Kidney (tissue), 14 donors: Measurements from ENCODE around the gene NXPE3. TPM values are rescaled to one million over a fixed set of nuclear protein-coding genes. Genes with fewer than 3 reads are reported as not detected.

Experiments used
- DNase-seq, 5 donors: peaks; one replicate each; pipeline ENCODE4 v3.0.0-alpha.2; 2013 to 2020
- FAIRE-seq: peaks from 2 replicates; lab custom pipeline; 2012; peaks lifted over from hg19 to GRCh38; lab: Jason Lieb, UNC
- H3K27ac ChIP-seq, 2 donors: one replicate each; pipeline ENCODE4 v1.7.0; 2013; ENCODE audit warnings: low read depth in 2 of 2, low read length in 2 of 2, inconsistent platforms in 1 of 2
- H3K27me3 ChIP-seq: one replicate; pipeline ENCODE4 v1.7.1; 2013; ENCODE audit warnings: low read length, inconsistent platforms; ENCODE audit not compliant: control insufficient read depth, insufficient read depth
- H3K36me3 ChIP-seq, 3 donors: one replicate each; pipeline versions ENCODE4 v1.7.0 to v1.7.1; 2013; ENCODE audit warnings: low read length in 3 of 3, control low read depth in 1 of 3, inconsistent platforms in 1 of 3; ENCODE audit not compliant: insufficient read depth in 3 of 3, control insufficient read depth in 2 of 3
- H3K4me1 ChIP-seq, 3 donors: one replicate each; pipeline versions ENCODE4 v1.7.0 to v1.7.1; 2013; ENCODE audit warnings: low read length in 3 of 3, inconsistent platforms in 1 of 3, low read depth in 1 of 3; ENCODE audit not compliant: control insufficient read depth in 2 of 3, insufficient read depth in 2 of 3
- H3K4me3 ChIP-seq, 3 donors: one replicate each; pipeline versions ENCODE4 v1.7.0 to v1.8.1; 2013; ENCODE audit warnings: low read length in 3 of 3, control low read depth in 1 of 3, inconsistent platforms in 1 of 3
- H3K9ac ChIP-seq, 3 donors: one replicate each; pipeline versions ENCODE4 v1.7.0 to v1.7.1; 2013; ENCODE audit warnings: low read length in 3 of 3, control low read depth in 1 of 3, inconsistent platforms in 1 of 3
- H3K9me3 ChIP-seq, 3 donors: one replicate each; pipeline versions ENCODE4 v1.7.0 to v1.7.1; 2013; ENCODE audit warnings: low read length in 3 of 3, control low read depth in 1 of 3, inconsistent platforms in 1 of 3; ENCODE audit not compliant: control insufficient read depth in 2 of 3, insufficient read depth in 1 of 3
- intact Hi-C: fragments of 100-400 bp; cut with DNase I; formaldehyde crosslinking; loops from one replicate; pipeline ENCODE4 v1.11.1; 2022
- polyA plus RNA-seq: library from polyadenylated mRNA; stranded (reverse); fragments of 350-450 nt; fragmentation: Illumina TruSeq; extraction: RNeasy Lipid Tissue Mini Kit (QIAGEN cat#74804); gene quantifications from one replicate; pipeline ENCODE4 v1.2.3, GENCODE V29; 2014; ENCODE audit warnings: low read depth, low replicate concordance; ENCODE audit not compliant: insufficient read depth
- total RNA-seq: library from RNA; stranded (reverse); fragmentation: NEBNext Ultra II Directional; extraction: Animal tissue kit (Norgen Biotek cat#: 25700); gene quantifications from one replicate; pipeline ENCODE4 v1.2.1, GENCODE V29; 2021
- TF ChIP-seq, protein P1 (sequence below): IDR thresholded peaks from 3 replicates; pipeline ENCODE4 v1.5.1; 2012; ENCODE audit warnings: mild to moderate bottlenecking, moderate library complexity, borderline replicate concordance; ENCODE audit not compliant: insufficient read depth; ENCODE audit errors: extremely low read depth
- donor health status: control.
- donor health status: control.
- donor health status: control.
- donor health status: control.
- donor health status: control.
- donor health status: DM: yes; HTN: yes; CAD: no.
- donor health status: Normal renal cell carcinoma (clear cell type).

The NXPE3 gene
- total and polyA plus RNA-seq, 2 donors from 2014 or later: 4.9 to 13.3 TPM

GRCh38 chr3:101801174-101801573 is 22.2 kb downstream of the NXPE3 start:
- Histone ChIP-seq H3K36me3 (no peaks in the 10 kb centered on the region), H3K9ac (no peak overlapping the region), H3K4me1 (no peaks in the 10 kb centered on the region), H3K27ac (no peak overlapping the region), H3K9me3 (no peaks in the 10 kb centered on the region), H3K4me3 (no peak overlapping the region), H3K27me3 (no peaks in the 10 kb centered on the region)
- intact Hi-C loops: loop anchor here (10.0 kb wide), 1 partner anchor 744 kb away; no protein-coding TSS in a partner anchor
- FAIRE-seq (no peak), DNase-seq (no peak)
- TF ChIP-seq, protein P1, sequence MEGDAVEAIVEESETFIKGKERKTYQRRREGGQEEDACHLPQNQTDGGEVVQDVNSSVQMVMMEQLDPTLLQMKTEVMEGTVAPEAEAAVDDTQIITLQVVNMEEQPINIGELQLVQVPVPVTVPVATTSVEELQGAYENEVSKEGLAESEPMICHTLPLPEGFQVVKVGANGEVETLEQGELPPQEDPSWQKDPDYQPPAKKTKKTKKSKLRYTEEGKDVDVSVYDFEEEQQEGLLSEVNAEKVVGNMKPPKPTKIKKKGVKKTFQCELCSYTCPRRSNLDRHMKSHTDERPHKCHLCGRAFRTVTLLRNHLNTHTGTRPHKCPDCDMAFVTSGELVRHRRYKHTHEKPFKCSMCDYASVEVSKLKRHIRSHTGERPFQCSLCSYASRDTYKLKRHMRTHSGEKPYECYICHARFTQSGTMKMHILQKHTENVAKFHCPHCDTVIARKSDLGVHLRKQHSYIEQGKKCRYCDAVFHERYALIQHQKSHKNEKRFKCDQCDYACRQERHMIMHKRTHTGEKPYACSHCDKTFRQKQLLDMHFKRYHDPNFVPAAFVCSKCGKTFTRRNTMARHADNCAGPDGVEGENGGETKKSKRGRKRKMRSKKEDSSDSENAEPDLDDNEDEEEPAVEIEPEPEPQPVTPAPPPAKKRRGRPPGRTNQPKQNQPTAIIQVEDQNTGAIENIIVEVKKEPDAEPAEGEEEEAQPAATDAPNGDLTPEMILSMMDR: no peak

GRCh38 chr3:101802179-101802578 is 23.2 kb downstream of the NXPE3 start:
- Histone ChIP-seq H3K27ac (no peak overlapping the region), H3K9me3 (no peaks in the 10 kb centered on the region), H3K27me3 (no peaks in the 10 kb centered on the region), H3K4me3 (no peak overlapping the region), H3K9ac (no peak overlapping the region), H3K36me3 (no peaks in the 10 kb centered on the region), H3K4me1 (no peaks in the 10 kb centered on the region)
- TF ChIP-seq, protein P1: no peak
- no peak for FAIRE-seq
- no peak for DNase-seq
- intact Hi-C loops: loop anchor here (10.0 kb wide), 1 partner anchor 743 kb away; no protein-coding TSS in a partner anchor

GRCh38 chr3:101803173-101803782 is 24.3 kb downstream of the NXPE3 start:
- Histone ChIP-seq H3K9me3 (no peaks in the 10 kb centered on the region), H3K36me3 (no peaks in the 10 kb centered on the region), H3K4me1 (no peaks in the 10 kb centered on the region), H3K27ac (no peak overlapping the region), H3K9ac (no peak overlapping the region), H3K27me3 (no peaks in the 10 kb centered on the region), H3K4me3 (no peak overlapping the region)
- FAIRE-seq: peak; percentile 96
- intact Hi-C loops: loop anchor here (10.0 kb wide), 1 partner anchor 742 kb away; no protein-coding TSS in a partner anchor
- DNase-seq: peak in 2 of 5 donors; percentile 78 to 91
- TF ChIP-seq, protein P1: peak; percentile 74
